Measurements from ENCODE around the gene CBS.

CBS gene

GRCh38 chr21:43027846-43028731 is 47.5 kb downstream of the CBS start:
- no peak for TF ChIP-seq CTCF (IDR thresholded peaks at IDR 0.05; ENCODE audit: low read depth, low read length)
- no peak for TF ChIP-seq EZH2phosphoT487 (IDR thresholded peaks at IDR 0.05; ENCODE audit: low read depth)
- Histone ChIP-seq H3K4me3 (ENCODE audit: low read length) (no peak overlapping the region), H3K27me3 (ENCODE audit: low read depth, low read length) (no peaks in the 10 kb centered on the region), H3K27ac (ENCODE audit: low read length) (no peak overlapping the region), H3K79me2 (ENCODE audit: low read length) (no peaks in the 10 kb centered on the region), H3K36me3 (replicated peaks; ENCODE audit: low read depth, low read length) (peaks cover 3% of the 10 kb centered on the region), H4K20me1 (ENCODE audit: insufficient read depth, low read length) (no peaks in the 10 kb centered on the region), H3K4me2 (ENCODE audit: low read length) (no peak overlapping the region), H3K4me1 (ENCODE audit: low read length) (no peaks in the 10 kb centered on the region), H2AFZ (ENCODE audit: low read depth, low read length) (no peak overlapping the region), H3K9ac (ENCODE audit: low read length) (no peak overlapping the region), H3K9me3 (ENCODE audit: insufficient read depth, low read length) (no peaks in the 10 kb centered on the region)

- no peak overlapping the region for H2AFZ ChIP-seq (ENCODE audit: low read depth, low read length)
- no peaks in the 10 kb centered on the region for H3K4me1 ChIP-seq (ENCODE audit: low read length)
- H3K9me3 ChIP-seq (ENCODE audit: insufficient read depth, low read length), result no peaks in the 10 kb centered on the region
- H3K79me2 ChIP-seq (ENCODE audit: low read length), result no peaks in the 10 kb centered on the region
- no peak overlapping the region for H3K4me3 ChIP-seq (ENCODE audit: low read length)
- TF ChIP-seq CTCF (IDR thresholded peaks at IDR 0.05; ENCODE audit: low read depth, low read length) (no peak), EZH2phosphoT487 (IDR thresholded peaks at IDR 0.05; ENCODE audit: low read depth) (no peak)
- H3K27ac ChIP-seq (ENCODE audit: low read length), result no peak overlapping the region
- H3K27me3 ChIP-seq (ENCODE audit: low read depth, low read length), result no peaks in the 10 kb centered on the region
- H3K4me2 ChIP-seq (ENCODE audit: low read length), result no peak overlapping the region
- H4K20me1 ChIP-seq (ENCODE audit: insufficient read depth, low read length), result no peaks in the 10 kb centered on the region
- H3K9ac ChIP-seq (ENCODE audit: low read length), result no peak overlapping the region
- peaks cover 3% of the 10 kb centered on the region for H3K36me3 ChIP-seq (replicated peaks; ENCODE audit: low read depth, low read length)
These were observed 49.9 kb downstream of the CBS start for GRCh38 chr21:43025636-43026180.

- no peaks in the 10 kb centered on the region for H3K36me3 ChIP-seq (replicated peaks; ENCODE audit: low read depth, low read length)
These were observed 51.0 kb downstream of the CBS start for GRCh38 chr21:43024439-43025136.

More at GRCh38 chr21:43024439-43025136, 51.0 kb downstream of the CBS start:
- Histone ChIP-seq H3K9me3 (ENCODE audit: insufficient read depth, low read length) (no peaks in the 10 kb centered on the region), H3K27me3 (ENCODE audit: low read depth, low read length) (no peaks in the 10 kb centered on the region), H3K4me1 (ENCODE audit: low read length) (no peaks in the 10 kb centered on the region), H3K27ac (ENCODE audit: low read length) (no peak overlapping the region), H3K9ac (ENCODE audit: low read length) (no peak overlapping the region), H3K4me2 (ENCODE audit: low read length) (no peak overlapping the region), H2AFZ (ENCODE audit: low read depth, low read length) (no peak overlapping the region), H3K4me3 (ENCODE audit: low read length) (no peak overlapping the region), H4K20me1 (ENCODE audit: insufficient read depth, low read length) (no peaks in the 10 kb centered on the region), H3K79me2 (ENCODE audit: low read length) (no peaks in the 10 kb centered on the region)
- TF ChIP-seq EZH2phosphoT487 (IDR thresholded peaks at IDR 0.05; ENCODE audit: low read depth), result no peak
- TF ChIP-seq CTCF (IDR thresholded peaks at IDR 0.05; ENCODE audit: low read depth, low read length), result no peak
